PC-9 (cell line): ENCODE measurements around the gene MPPE1.

Experiments used
- EZH2 ChIP-seq: fragments of 200-600 bp; sonication (generic); IDR thresholded peaks from 2 replicates; pipeline ENCODE4 v1.8.0; 2017; ENCODE audit warnings: antibody characterized with exemption, low read depth
- TF ChIP-seq, protein P1 (sequence below): fragments of 200-600 bp; sonication (generic); conservative IDR thresholded peaks from 2 replicates; pipeline ENCODE4 v1.6.1; 2017; ENCODE audit warnings: mixed run types, antibody characterized with exemption, mild to moderate bottlenecking, moderate library complexity

DNA sequence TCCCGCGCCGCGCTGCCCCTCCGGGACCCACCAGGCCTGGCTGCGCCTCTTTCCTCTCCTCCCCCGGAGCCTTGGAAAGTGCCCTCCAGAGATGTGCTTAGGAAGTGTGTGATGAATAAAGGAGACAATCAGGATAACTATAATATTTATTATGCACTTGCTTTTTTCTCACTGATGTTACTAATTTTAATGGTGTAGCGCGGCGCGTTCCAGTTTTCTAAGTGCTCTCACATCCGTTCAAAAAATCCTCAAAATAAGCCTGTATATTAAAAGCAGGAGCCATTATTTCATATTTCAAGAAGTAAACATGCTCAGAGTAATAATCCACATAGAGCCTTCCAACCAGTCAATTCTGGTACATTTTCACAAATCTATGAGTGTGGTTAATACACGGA lies 941 bp upstream of the MPPE1 start:
- TF ChIP-seq, protein P1, sequence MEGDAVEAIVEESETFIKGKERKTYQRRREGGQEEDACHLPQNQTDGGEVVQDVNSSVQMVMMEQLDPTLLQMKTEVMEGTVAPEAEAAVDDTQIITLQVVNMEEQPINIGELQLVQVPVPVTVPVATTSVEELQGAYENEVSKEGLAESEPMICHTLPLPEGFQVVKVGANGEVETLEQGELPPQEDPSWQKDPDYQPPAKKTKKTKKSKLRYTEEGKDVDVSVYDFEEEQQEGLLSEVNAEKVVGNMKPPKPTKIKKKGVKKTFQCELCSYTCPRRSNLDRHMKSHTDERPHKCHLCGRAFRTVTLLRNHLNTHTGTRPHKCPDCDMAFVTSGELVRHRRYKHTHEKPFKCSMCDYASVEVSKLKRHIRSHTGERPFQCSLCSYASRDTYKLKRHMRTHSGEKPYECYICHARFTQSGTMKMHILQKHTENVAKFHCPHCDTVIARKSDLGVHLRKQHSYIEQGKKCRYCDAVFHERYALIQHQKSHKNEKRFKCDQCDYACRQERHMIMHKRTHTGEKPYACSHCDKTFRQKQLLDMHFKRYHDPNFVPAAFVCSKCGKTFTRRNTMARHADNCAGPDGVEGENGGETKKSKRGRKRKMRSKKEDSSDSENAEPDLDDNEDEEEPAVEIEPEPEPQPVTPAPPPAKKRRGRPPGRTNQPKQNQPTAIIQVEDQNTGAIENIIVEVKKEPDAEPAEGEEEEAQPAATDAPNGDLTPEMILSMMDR: no peak
- no peak for TF ChIP-seq EZH2
